ENCODE measurements around the gene CWC27.
"Not testable (repeated sequence)": the region's sequence is repeated elsewhere in the genome, so short reads cannot be mapped to it uniquely, and the experiment has no call there.

Gene CWC27

GRCh38 chr5:64930672-64931318, 162.1 kb downstream of the CWC27 start:
- DNase-seq: no peak

GRCh38 chr5:64939422-64939771, 170.7 kb downstream of the CWC27 start:
- not testable (repeated sequence) for DNase-seq

GRCh38 chr5:64939772-64940510, 171.2 kb downstream of the CWC27 start:
- no peak for DNase-seq

- no peak for DNase-seq
These were observed 173.7 kb downstream of the CWC27 start for GRCh38 chr5:64942460-64942859.

- DNase-seq: no peak
These were observed 176.1 kb downstream of the CWC27 start for GRCh38 chr5:64944868-64945267.

- DNase-seq: peak; percentile 77
These were observed 178.3 kb downstream of the CWC27 start for GRCh38 chr5:64947031-64947430.

GRCh38 chr5:64947801-64948200, 179.1 kb downstream of the CWC27 start:
- no peak for DNase-seq

GRCh38 chr5:64949331-64949730, 180.6 kb downstream of the CWC27 start:
- no peak for DNase-seq

- no peak for DNase-seq
These were observed 184.4 kb downstream of the CWC27 start for GRCh38 chr5:64952951-64953673.

GRCh38 chr5:64954518-64954917, 185.8 kb downstream of the CWC27 start:
- DNase-seq: no peak

GRCh38 chr5:64958757-64959391, 190.1 kb downstream of the CWC27 start:
- DNase-seq: peak; percentile 59

- no peak for DNase-seq
These were observed 194.5 kb downstream of the CWC27 start for GRCh38 chr5:64963278-64963677.

- DNase-seq: no peak
These were observed 199.9 kb downstream of the CWC27 start for GRCh38 chr5:64968591-64969110.

GRCh38 chr5:64969578-64969977, 200.8 kb downstream of the CWC27 start:
- no peak for DNase-seq

- peak; percentile 41 for DNase-seq
These were observed 202.8 kb downstream of the CWC27 start for GRCh38 chr5:64971513-64971912.

GRCh38 chr5:64971990-64972389, 203.3 kb downstream of the CWC27 start:
- no peak for DNase-seq

GRCh38 chr5:64972591-64972990, 203.9 kb downstream of the CWC27 start:
- DNase-seq: peak; percentile 46

GRCh38 chr5:64973215-64973614, 204.5 kb downstream of the CWC27 start:
- no peak for DNase-seq

- peak; percentile 49 for DNase-seq
These were observed 209.0 kb downstream of the CWC27 start for GRCh38 chr5:64977779-64978178.

GRCh38 chr5:64978546-64978945, 209.8 kb downstream of the CWC27 start:
- no peak for DNase-seq

GRCh38 chr5:64979531-64979930, 210.8 kb downstream of the CWC27 start:
- no peak for DNase-seq

- DNase-seq: no peak
These were observed 211.4 kb downstream of the CWC27 start for GRCh38 chr5:64980176-64980575.

- DNase-seq: no peak
These were observed 219.0 kb downstream of the CWC27 start for GRCh38 chr5:64987768-64988167.
